GM18499 (cell line): ENCODE results near the gene TELO2.

Experiments used
- ATAC-seq: cut with Tn5 transposase; IDR thresholded peaks from one replicate; pipeline ENCODE4 v1.9.1; 2021; ENCODE audit warnings: moderate number of reproducible peaks; ENCODE audit not compliant: insufficient read depth, unreplicated experiment

The TELO2 gene

GRCh38 chr16:1495889-1496262 is 2.7 kb downstream of the TELO2 start:
- ATAC-seq: no peak

- ATAC-seq: no peak
These were observed 3.3 kb downstream of the TELO2 start for GRCh38 chr16:1496464-1496863.

- no peak for ATAC-seq
These were observed 3.9 kb downstream of the TELO2 start for GRCh38 chr16:1497014-1497598.

GRCh38 chr16:1498899-1499676 is 5.9 kb downstream of the TELO2 start:
- no peak for ATAC-seq

GRCh38 chr16:1499756-1500464 is 6.8 kb downstream of the TELO2 start:
- ATAC-seq: no peak

GRCh38 chr16:1500465-1501150 is 7.4 kb downstream of the TELO2 start:
- ATAC-seq: no peak

- no peak for ATAC-seq
These were observed 8.5 kb downstream of the TELO2 start for GRCh38 chr16:1501630-1502029.

GRCh38 chr16:1502092-1503004 is 9.2 kb downstream of the TELO2 start:
- ATAC-seq: no peak

GRCh38 chr16:1503110-1503955 is 10.2 kb downstream of the TELO2 start:
- no peak for ATAC-seq

GRCh38 chr16:1505073-1505844 is 12.1 kb downstream of the TELO2 start:
- ATAC-seq: no peak

- ATAC-seq: no peak
These were observed 12.8 kb downstream of the TELO2 start for GRCh38 chr16:1505912-1506311.

- ATAC-seq: no peak
These were observed 13.5 kb downstream of the TELO2 start for GRCh38 chr16:1506494-1507213.

- no peak for ATAC-seq
These were observed 15.5 kb downstream of the TELO2 start for GRCh38 chr16:1508494-1509187.

GRCh38 chr16:1509307-1510221 is 16.4 kb downstream of the TELO2 start:
- no peak for ATAC-seq

GRCh38 chr16:1510272-1510671 is 17.1 kb downstream of the TELO2 start:
- no peak for ATAC-seq

GRCh38 chr16:1510941-1511351 is 17.8 kb downstream of the TELO2 start:
- no peak for ATAC-seq
